Right lobe of liver (tissue), 4 donors: ENCODE results near the gene DENND2D.

Source experiments
- CTCF ChIP-seq, 4 donors: fragments of 200-600 bp in 3 of 4; fragments of 450-650 bp in 1 of 4; IDR thresholded peaks; one replicate each; pipeline versions ENCODE4 v1.5.1 to v1.8.0; 2016 to 2022; ENCODE audit warnings: antibody characterized with exemption in 4 of 4, mild to moderate bottlenecking in 2 of 4
- POLR2A ChIP-seq: fragments of 450-650 bp; IDR thresholded peaks from one replicate; pipeline ENCODE4 v1.6.1; 2017; ENCODE audit warnings: antibody characterized with exemption, mild to moderate bottlenecking
- donor health status: DM: no; HTN: no; CAD: no.
- donor health status: DM: no; HTN: no; CAD: no.
- donor health status: DM: no; HTN: yes; CAD: no.

GRCh38 chr1:111249960-111250359 lies 49.5 kb upstream of the DENND2D start:
- TF ChIP-seq CTCF (IDR thresholded peaks at IDR 0.05) (no peak), POLR2A (no peak)
